HG02642 (cell line): ENCODE data around the gene CDH10.

Experiments
- ATAC-seq: cut with Tn5 transposase; IDR thresholded peaks from one replicate; pipeline ENCODE4 v1.9.1; 2021; ENCODE audit warnings: mild to moderate bottlenecking; ENCODE audit not compliant: unreplicated experiment, poor library complexity

CDH10 gene

GRCh38 chr5:24644761-24645160 is at the start of gene CDH10:
CDH10 (minus strand) TSS chr5:24644978; CDS start chr5:24593490, 51,488 bp downstream.
- no peak for ATAC-seq

GRCh38 chr5:24693609-24694008 is 48.8 kb upstream of the CDH10 start:
- no peak for ATAC-seq

GRCh38 chr5:24691074-24691473 is 46.3 kb upstream of the CDH10 start:
- no peak for ATAC-seq

- ATAC-seq: no peak
Observed at GRCh38 chr5:24681106-24681505, 36.3 kb upstream of the CDH10 start.

- no peak for ATAC-seq
Observed at GRCh38 chr5:24668050-24668449, 23.3 kb upstream of the CDH10 start.

GRCh38 chr5:24649531-24649930 is 4.8 kb upstream of the CDH10 start:
- no peak for ATAC-seq

- no peak for ATAC-seq
Observed at GRCh38 chr5:24646915-24647314, 2.1 kb upstream of the CDH10 start.

- no peak for ATAC-seq
Observed at GRCh38 chr5:24645483-24645882, 705 bp upstream of the CDH10 start.

- ATAC-seq: no peak
Observed at GRCh38 chr5:24643880-24644279, 898 bp downstream of the CDH10 start.

GRCh38 chr5:24643156-24643555 is 1.6 kb downstream of the CDH10 start:
- no peak for ATAC-seq

- ATAC-seq: no peak
Observed at GRCh38 chr5:24642022-24642421, 2.8 kb downstream of the CDH10 start.

GRCh38 chr5:24635209-24635608 is 9.6 kb downstream of the CDH10 start:
- ATAC-seq: no peak

- peak; percentile 56 for ATAC-seq
Observed at GRCh38 chr5:24633715-24634325, 11.0 kb downstream of the CDH10 start.

- ATAC-seq: no peak
Observed at GRCh38 chr5:24632353-24632752, 12.4 kb downstream of the CDH10 start.

- ATAC-seq: no peak
Observed at GRCh38 chr5:24630918-24631317, 13.9 kb downstream of the CDH10 start.

- ATAC-seq: no peak
Observed at GRCh38 chr5:24629798-24630197, 15.0 kb downstream of the CDH10 start.

- ATAC-seq: no peak
Observed at GRCh38 chr5:24624872-24625271, 19.9 kb downstream of the CDH10 start.

GRCh38 chr5:24623624-24624023 is 21.2 kb downstream of the CDH10 start:
- ATAC-seq: no peak

- ATAC-seq: no peak
Observed at GRCh38 chr5:24623031-24623430, 21.7 kb downstream of the CDH10 start.

GRCh38 chr5:24621792-24622191 is 23.0 kb downstream of the CDH10 start:
- no peak for ATAC-seq

- ATAC-seq: no peak
Observed at GRCh38 chr5:24616566-24616965, 28.2 kb downstream of the CDH10 start.

GRCh38 chr5:24615159-24615558 is 29.6 kb downstream of the CDH10 start:
- no peak for ATAC-seq

GRCh38 chr5:24609706-24610105 is 35.1 kb downstream of the CDH10 start:
- no peak for ATAC-seq
